Measurements from ENCODE around the gene KSR1.
"Not testable (repeated sequence)": the region's sequence is repeated elsewhere in the genome, so short reads cannot be mapped to it uniquely, and the experiment has no call there.

The KSR1 gene

GRCh38 chr17:27494192-27495091 lies 38.2 kb downstream of the KSR1 start:
- peak; percentile 75 for DNase-seq (ENCODE audit: low spot score)

DNA sequence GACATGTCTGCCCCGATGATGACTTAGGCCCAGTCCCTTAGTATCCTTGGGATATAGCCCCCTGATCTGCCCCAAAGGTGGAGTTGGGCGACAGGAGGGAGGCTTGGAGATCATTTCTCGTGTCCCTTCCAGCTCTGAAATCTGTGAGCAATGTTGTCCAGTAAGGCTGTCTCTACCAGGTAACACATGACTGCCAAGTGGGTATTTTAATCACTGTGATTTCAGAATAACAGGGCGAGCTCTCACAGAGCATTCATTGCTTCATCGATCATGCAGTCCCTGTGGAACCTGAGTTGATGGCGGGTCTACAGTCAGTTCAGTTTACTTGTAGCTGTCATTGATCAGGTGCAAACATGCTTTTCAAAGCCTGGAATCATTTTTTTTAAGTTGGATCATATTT lies 39.2 kb downstream of the KSR1 start:
- DNase-seq (ENCODE audit: low spot score) = no peak

- no peak for DNase-seq (ENCODE audit: low spot score)
Measured at GRCh38 chr17:27496005-27496404, 39.8 kb downstream of the KSR1 start.

GRCh38 chr17:27496437-27496943 lies 40.2 kb downstream of the KSR1 start:
- no peak for DNase-seq (ENCODE audit: low spot score)

- DNase-seq (ENCODE audit: low spot score) = no peak
Measured at GRCh38 chr17:27496971-27497370, 40.7 kb downstream of the KSR1 start.

DNA sequence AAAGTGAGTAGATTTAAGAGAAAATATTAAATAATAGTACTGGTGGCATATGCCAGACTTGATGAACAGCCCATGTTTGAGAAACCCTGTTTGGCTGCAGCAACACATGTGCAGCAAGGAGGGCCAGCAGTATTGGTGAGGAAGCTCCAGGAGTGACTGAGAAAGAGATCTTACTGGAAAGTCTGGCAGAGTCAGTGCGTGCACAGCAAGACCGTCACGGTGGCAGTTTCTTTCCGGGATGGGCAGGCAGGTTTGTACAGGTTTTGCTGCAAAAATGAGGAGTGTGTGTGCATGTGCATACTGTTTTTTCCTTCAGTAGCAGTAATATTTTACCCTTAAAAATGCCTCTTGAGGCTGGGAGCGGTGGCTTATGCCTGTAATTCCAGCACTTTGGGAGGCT lies 41.4 kb downstream of the KSR1 start:
- no peak for DNase-seq (ENCODE audit: low spot score)

DNA sequence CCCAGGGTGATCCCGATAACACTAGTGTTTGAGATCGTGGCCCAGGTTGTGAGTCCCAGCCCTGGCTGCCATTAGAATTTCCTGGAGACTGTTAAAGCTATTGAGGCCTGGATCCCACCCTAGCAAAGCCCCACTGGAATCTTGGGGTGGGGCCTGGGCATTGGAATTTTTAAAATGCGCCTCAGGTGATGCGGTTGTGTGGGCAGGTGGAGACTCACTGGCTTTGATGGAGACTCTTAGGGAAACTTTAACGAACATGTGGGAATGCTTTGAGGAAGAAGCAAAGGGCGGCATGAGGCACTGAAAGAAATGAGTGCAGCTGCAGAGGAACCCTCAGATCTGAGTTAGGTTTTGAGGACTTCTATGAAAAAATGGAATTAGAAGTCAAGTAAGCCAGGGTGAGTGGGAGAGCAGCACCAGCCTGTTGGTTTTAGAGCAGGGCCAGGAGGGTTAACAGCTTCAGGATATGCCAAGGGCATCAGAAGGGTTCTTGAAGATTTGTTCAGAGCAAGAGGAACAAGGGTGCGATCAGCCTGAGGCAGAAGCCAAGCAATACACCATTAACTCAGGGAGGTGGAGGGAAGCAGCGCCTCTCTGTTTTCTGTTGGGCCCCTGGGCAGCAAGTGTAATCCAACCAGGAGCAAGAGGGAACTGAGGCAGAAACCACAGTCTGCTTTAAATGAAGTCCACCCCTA lies 42.5 kb downstream of the KSR1 start:
- no peak for DNase-seq (ENCODE audit: low spot score)

- peak; percentile 70 for DNase-seq (ENCODE audit: low spot score)
Measured at GRCh38 chr17:27499451-27500265, 43.4 kb downstream of the KSR1 start.

DNA sequence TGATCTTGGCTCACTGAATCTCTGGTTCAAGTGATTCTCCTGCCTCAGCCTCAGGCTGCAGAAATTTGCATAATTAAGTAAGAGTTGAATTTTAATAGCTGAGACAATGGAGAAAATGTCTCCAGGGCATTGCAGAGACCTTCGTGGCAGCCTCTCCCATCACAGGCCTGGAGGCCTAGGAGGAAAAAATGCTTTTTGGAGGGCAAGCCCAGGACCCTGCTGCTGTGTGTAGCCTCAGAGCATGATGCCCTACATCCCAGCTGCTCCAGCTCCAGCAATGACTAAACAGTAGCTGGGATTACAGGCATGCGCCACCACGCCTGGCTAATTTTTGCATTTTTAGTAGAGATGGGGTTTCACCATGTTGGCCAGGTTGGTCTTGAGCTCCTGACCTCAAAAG lies 45.1 kb downstream of the KSR1 start:
- not testable (repeated sequence) for DNase-seq (ENCODE audit: low spot score)

GRCh38 chr17:27502526-27503324 lies 46.5 kb downstream of the KSR1 start:
- no peak for DNase-seq (ENCODE audit: low spot score)

DNA sequence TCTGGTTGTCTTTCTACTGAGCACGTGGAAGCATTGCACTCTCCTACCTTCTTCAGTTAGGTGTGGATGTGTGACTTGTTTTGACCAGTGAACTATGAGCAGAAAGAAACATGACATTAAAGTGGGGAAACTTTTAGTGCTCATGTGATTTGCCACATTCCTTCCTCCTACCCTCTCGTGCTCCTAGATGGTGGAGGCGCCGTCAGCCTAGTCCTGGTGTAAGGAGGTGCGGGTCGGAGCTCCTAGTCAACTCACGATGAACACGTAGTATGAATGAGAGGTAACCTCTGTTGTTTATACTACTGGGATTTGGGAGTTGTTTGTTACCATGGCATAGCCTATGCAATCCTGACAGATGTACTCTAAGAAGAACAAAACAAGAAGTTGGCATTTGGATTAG lies 47.4 kb downstream of the KSR1 start:
- no peak for DNase-seq (ENCODE audit: low spot score)

DNA sequence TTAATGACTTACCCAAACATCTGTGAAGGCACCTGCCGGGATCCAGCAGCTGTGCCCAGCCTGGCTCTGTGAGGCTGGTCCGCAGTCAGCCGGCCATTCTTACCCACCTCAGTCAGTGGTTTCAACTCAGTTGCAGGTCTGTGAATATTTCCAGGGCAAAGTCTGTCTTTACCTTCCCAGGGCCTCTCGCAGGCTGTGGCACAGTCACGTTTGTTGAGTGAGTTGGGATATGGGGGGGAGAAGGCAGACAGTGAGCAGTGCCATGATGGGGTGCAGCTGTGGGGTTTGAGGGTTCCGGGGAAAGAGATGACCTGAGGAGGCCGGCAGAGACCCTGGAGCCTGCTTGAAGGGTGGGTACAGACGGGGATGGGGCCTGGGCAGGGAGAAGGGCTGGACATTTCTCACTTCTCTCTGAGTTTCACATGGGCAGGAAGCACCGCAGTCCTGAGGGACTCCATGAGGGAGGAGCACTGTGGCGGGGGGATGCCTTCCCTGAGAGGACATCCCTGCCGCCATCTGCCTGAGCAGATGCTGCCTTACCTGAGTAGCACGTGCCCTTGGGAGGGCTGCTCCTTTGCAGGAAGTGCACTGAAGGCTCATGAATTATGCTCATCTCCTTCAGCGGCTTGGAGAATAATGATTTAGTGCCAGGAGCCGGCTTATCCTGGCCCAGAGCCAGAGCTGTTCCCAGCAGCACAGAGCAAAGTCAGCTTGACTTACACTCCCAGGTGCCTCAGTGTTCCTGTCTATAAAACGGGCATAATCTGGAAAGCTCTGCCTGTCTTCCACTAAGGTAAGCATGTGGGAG lies 48.1 kb downstream of the KSR1 start:
- no peak for DNase-seq (ENCODE audit: low spot score)

DNA sequence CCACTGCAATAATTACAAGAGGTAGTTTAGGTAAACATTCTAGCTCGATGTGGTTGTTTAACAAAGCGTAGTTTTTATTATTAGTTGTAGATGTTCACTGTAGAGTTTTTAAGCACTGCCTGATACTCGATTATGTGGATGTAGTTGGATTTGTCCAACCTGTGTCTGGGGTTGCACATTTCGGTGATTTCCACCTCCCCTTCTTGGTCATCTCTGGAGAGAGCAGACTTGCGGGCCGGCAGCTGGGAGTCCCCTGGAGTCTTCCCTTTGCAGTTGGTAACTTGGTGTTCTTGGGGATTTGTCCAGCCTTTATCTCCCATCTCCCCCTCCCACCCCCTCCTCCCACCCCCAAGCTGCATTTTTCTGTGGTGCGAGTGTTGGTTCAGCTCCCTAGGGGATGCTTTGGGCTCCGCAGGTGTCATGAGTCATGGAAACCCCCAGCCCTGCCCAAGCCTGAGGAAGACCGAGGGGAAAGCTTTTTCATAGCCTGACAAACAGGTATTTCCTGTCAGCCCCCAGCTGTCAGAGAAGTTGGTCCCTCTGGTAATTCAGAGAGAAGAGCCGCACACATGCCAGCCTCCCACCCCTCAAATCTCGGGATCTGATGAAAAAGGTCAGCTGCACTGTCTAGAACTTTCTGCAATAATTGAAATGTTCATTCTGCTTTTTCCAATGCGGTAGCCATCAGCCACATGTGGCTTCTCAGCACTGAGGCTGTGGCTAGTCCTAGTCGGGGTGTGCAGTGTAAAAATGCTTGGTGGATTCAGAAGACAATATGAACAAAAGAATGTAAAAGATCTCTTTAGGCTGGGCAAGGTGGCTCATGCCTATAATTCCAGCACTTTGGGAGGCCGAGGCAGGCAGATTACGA lies 50.3 kb downstream of the KSR1 start:
- DNase-seq (ENCODE audit: low spot score) = no peak

DNA sequence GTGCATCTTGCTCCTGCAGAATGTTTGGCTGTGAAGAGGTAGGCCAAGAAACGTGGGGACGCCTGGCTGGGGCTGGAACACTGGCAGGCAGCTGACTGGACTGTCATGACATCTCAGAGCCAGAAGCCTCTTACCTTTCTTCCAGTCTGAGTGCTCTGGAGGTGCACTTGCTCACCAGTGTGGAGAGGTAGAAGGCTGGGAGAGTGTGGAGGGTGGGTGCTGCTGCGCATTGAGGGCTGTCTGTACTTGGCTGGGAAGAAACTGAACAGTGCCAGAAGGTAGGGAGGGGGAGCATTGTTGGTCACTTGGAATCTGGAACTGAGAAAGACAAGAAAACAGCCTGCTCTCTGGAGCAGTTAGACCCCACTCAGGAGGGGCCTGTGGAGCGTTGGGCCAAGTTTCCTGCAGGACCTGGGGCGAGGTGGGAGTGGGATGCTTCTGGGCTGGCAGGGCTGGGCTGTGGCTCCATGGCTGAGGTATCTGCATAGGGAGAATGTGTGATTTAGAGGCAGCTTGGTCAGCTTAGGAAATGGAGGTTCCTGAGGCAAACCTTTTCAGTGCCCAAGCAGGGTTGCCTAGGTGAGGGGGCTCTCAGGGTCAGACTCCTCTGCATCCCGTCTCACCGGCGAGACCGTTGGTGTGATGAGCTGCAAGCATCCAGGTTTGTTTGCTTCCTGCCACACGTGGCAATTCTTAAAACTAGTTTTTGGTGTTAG lies 55.1 kb downstream of the KSR1 start:
- no peak for DNase-seq (ENCODE audit: low spot score)

DNA sequence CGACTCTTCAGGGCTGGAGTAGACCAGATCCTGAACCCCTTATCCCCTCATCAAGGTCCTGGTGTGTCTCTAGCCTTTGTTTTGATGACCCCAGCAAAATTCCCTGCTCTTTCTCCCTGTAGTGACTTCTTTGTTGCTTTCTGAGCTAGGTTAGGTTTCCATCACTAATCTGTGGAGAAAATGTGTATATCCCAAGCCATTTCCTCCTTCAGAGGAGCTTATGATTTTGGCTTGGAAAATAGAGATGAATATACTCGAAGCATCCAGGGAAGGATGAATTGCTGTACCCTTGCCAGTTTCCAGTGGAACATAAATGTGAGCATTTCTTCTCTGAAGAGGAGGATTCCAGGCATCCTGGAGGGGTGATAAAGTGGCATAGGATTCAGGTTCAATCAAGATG lies 55.8 kb downstream of the KSR1 start:
- DNase-seq (ENCODE audit: low spot score) = no peak

DNA sequence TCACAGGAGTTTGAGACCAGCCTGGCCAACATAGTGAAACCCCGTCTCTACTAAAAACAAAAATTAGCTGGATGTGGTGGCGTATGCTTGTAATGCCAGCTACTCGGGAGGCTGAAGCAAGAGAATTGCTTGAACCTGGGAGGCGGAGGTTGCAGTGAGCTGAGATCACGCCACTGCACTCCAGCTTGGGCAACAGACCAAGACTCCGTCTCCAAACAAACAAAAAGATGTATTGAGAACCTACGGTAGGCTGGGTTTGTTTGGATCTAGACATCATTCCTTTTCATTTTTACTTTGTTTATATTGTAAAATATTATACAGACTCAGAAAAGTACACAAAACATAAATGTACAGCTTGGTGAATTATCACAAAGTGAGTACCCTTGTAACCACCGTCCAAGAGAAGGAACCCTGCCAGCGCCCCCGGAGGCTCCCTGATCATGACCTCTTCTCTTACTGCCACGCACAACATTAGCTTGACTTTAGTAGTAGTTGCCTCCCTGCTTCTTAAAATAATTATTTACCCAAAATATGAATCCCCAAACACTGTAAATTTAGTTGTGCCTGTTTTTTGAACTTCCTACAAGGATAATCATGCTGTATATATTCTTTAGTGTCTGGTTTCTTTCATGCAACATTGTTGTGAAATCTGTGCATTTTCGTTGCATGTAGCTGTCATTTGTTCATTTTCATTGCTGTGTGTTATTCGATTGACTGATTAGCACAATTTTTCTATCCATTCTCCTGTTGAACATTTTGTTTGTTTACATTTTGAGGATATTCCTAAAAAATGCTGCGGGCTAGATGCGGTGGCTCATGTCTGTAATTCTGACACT lies 56.5 kb downstream of the KSR1 start:
- no peak for DNase-seq (ENCODE audit: low spot score)

DNA sequence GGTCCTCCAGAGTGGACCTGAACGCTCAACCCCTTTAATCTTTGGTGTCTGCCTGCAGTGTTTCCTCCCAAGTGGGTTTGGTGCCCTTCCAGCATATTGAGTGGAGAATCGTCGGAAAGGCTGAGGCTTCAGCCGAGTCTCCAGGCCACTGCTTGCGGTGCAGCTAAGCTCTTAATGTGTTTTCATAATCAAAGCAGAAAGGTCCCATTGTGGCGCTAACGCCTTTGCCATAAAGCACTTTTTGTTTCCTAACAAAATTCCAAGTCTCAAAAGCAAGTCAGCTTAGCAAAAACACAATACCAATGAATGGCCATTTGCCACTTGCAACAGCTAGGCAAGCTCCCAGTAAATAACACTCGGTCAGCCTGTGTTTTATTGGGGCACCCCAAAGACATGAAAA lies 57.6 kb downstream of the KSR1 start:
- peak; percentile 88 for DNase-seq (ENCODE audit: low spot score)

All from Ammon's horn (tissue), 1 donor.